22Rv1 (cell line): ENCODE data around the gene ALDH16A1.

ENCODE experiments used
- H3K27ac ChIP-seq: fragments of 450-650 bp; 2 replicates; pipeline ENCODE4 v1.5.1; 2017
- CTCF ChIP-seq: fragments of 450-650 bp; IDR thresholded peaks from 2 replicates; pipeline ENCODE4 v1.5.1; 2017; ENCODE audit warnings: mild to moderate bottlenecking
- ZFX ChIP-seq: fragments of 450-650 bp; IDR thresholded peaks from 2 replicates; pipeline ENCODE4 v1.6.1; 2017; ENCODE audit warnings: antibody characterized with exemption, borderline replicate concordance

Gene ALDH16A1

GRCh38 chr19:49436381-49437017 lies 16.5 kb upstream of the ALDH16A1 start:
- H3K27ac ChIP-seq: no peak overlapping the region
- TF ChIP-seq ZFX (no peak), CTCF (no peak)

- H3K27ac ChIP-seq: no peak overlapping the region
- TF ChIP-seq ZFX (no peak), CTCF (no peak)
Observed at GRCh38 chr19:49437231-49437630, 15.8 kb upstream of the ALDH16A1 start.

GRCh38 chr19:49438261-49438660 lies 14.8 kb upstream of the ALDH16A1 start:
- no peak for TF ChIP-seq ZFX
- H3K27ac ChIP-seq: no peak overlapping the region

GRCh38 chr19:49439836-49440235 lies 13.2 kb upstream of the ALDH16A1 start:
- H3K27ac ChIP-seq: no peak overlapping the region
- TF ChIP-seq CTCF: no peak
- no peak for TF ChIP-seq ZFX

GRCh38 chr19:49440439-49441209 lies 12.4 kb upstream of the ALDH16A1 start:
- TF ChIP-seq ZFX (no peak), CTCF (no peak)
- no peak overlapping the region for H3K27ac ChIP-seq

GRCh38 chr19:49441210-49441959 lies 11.6 kb upstream of the ALDH16A1 start, which contains the start of gene SLC17A7:
Gene SLC17A7, minus strand, starts transcription at chr19:49441527. Its CDS starts 148 bp downstream, at chr19:49441379.
- no peak for TF ChIP-seq ZFX
- 0 out of 2 replicates have a peak, but pooled peaks have one; percentile 6 for TF ChIP-seq CTCF
- peak within 1 kb of the TSS; percentile 95 for H3K27ac ChIP-seq

GRCh38 chr19:49441960-49442350 lies 11.1 kb upstream of the ALDH16A1 start:
- H3K27ac ChIP-seq: peak overlapping the region; percentile 95
- TF ChIP-seq ZFX (no peak), CTCF (no peak)
